Stimulated activated CD4-positive, alpha-beta T cell treated with anti-CD3 and anti-CD28 coated beads, Interleukin-12 subunit alpha, Interleukin-12 subunit beta, amount 100 ng/mL, for 48 hours (primary cell): ENCODE data around the gene EFL1.

Source experiments
- DNase-seq, 3 donors: peaks; one replicate each; pipeline ENCODE4 v3.0.0-alpha.2; 2020; ENCODE audit warnings: low read depth in 2 of 3, low spot score in 1 of 3

Gene EFL1

DNA sequence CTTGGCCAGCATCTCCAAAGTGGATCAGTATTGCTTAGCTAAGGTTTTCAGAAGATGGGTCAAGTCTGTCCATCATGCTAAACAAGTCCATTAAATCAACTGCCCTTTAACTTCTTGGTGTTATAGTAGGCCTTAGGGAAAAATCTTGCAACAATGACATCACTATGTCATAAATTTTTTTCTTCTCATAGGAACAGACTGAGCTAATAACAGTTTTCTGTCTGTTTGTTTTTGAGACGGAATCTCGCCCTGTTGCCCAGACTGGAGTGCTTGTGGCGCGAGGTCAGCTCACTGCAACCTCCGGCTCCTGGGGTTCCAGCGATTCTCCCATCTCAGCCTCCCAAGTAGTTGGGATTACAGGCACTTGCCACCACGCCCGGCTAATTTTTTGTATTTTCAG, 94.2 kb downstream of the EFL1 start:
- DNase-seq = no peak

DNA sequence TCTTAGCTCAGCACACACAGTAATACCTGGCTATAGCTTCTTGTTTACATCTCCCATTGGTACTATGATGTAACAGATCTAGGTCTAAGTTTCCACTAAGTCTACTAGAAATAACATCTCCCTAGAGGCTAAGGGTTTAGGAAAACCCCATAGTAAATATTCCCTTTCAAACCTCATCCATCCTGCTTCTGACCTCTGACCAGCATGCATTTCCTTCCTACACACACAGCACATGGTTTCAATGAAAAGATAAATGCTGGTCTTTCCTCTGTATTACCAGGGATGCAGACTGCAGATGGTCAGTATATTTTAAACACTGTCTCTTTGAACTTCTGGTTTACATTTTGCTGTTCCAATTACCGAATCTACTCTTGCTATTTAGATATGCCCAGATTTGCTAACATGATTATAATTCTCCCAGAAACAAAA, 96.6 kb downstream of the EFL1 start:
- no peak for DNase-seq

DNA sequence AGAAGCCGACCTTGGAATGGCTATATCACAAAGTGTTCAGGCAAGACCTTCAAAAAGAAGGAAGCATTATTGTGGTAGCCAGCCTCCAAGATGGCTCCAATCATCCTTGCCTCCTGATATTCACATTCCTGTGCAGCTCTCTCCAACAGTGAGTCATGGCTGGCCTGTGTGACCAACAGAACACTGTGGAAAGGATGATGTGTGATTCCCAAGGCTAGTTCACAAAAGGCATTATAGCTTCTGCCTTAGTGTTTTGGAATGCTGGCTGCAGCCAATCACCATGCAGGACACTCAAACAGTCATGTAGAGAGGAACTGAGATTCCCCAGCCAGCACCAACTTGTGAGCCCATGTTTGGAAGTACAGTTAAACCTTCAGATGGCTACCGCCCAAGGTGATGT, 102.6 kb downstream of the EFL1 start:
- no peak for DNase-seq

DNA sequence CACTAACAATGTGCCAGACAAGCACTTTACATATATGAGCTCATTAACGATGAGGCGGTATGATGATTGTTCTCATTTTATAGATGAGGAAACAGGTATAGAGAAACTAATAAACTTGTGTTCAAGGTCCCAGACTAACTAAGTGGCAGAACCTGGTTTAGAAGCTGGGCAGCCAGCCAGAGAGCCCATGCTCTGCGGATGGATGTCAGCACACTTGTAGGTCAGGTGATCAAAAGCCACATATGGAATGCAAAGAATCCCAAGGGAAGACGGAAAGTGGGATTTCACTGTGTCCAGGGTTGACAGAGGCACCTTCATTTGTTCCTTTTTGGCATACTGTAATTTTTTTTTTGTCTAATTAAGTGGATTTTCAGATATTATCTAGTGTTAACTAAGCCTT, 103.7 kb downstream of the EFL1 start:
- DNase-seq = no peak

DNA sequence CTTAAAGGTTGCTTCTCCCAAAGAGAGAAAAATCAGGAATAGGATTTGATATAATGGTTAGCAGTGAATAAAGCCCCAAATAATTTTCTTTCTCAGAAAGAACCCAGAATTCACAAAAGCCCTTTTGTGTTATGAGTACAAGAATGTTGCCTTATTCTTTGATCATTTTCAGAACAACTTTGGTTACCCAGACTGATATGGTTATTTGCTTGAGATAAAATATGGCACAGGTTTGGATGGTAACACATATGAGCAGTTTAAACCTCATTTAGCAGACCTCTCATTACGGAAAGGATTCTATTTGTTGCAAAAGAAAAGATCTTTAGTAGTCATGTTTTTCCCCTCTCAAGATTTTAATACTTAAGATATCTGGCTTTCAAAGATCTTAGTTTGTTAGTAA, 111.9 kb downstream of the EFL1 start:
- DNase-seq = no peak

DNA sequence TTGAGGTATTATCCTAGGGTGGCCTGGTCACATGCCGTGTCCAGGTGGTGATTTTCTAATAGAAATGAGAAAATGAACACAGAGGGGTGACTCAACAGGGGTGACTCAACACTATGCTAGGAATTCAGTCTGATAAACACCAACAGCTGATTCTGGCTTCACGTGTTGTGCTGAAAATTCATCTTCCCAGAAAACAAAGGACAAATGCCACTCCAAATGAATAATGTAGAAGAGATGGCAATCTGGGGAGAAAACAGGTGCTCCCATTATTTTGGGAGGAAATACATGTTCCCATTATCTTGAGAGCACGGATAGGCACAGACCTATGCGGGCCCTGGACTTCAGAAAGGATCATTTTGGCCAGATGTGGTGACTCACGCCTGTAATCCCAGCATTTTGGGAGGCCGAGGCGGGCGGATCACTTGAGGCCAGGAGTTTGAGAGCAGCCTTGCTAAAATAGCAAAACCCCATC, 115.5 kb downstream of the EFL1 start:
- DNase-seq = no peak

DNA sequence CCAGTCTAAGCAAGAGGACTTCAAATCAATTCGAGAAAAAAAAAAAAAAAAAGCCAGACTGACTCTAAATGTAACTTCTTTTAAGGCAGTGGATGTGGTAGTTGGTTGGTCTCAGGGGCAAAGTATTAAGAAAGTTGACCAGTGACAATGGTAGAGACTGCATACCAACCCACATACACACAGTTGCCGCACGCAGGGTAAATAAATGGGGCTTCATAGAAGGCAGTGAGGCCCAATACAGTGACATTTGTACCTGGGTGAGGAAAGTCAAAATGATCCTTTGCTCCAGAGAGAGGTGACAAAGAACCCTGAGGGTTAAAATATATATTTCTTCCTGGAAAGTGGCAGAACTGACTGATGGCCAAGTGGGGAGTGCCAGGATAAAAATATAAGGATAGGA, 116.0 kb downstream of the EFL1 start:
- DNase-seq = no peak

DNA sequence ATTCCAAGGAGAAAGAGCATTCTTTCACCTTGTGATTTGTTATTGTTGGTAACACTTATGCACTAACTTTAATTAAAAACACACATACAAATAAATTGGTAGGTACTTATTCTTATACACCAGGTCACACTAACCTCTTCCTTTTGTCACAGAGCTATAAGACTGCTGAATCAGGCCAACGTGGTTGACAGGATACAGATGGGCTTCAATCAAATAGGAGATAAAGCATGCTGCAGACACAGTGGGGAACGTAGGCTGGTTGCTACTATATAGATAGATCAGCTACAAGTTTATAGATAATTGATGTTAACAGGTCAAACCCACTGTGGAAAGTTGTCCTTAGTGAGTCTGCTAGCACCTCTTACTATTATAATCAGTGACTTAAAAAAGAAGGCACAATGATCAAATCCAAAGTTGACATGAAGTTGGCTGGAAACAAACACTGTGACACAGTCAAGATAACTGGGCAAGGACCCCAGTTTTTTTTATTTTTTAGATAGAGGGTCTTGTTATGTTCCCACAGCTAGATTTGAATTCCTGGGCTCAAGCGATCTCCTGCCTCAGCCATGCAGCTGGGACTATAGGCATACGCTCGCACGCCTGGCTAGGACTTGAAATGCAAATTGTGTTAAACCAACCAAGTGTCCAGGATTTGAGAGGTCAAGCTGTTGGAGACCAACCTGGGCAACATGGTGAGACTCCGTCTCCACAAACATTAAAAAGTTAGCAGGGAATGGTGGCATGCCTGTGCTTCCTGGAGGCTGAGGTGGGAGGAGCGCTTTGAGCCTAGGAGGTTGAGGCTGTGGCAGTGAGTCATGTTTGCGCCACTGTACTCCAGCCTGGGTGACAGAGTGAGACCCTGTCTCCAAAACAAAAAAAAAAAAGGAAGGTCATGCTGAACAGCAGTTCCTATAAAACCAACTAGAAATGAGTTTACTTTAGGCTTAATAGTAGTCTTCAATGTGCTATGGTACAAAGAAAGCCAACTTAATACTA, 118.8 kb downstream of the EFL1 start:
- no peak for DNase-seq

DNA sequence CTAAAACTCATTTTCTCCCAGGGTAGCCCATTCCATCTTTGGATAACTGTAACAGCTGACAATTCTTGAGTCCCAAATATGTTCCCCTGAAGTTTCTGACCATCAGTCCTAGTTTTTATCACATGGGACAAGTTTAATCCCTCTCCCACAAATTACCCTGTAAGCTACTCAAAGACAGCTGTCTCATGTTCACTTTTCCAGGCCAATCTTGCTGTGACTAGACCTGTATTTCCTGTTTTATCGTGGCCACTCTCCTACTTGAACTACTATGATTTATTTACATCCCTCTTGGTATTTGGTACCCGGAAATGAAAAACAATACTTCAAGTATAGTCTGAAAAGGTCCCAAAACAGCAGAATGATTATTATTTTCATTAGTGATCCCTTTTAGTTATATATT, 121.6 kb downstream of the EFL1 start:
- DNase-seq = no peak

DNA sequence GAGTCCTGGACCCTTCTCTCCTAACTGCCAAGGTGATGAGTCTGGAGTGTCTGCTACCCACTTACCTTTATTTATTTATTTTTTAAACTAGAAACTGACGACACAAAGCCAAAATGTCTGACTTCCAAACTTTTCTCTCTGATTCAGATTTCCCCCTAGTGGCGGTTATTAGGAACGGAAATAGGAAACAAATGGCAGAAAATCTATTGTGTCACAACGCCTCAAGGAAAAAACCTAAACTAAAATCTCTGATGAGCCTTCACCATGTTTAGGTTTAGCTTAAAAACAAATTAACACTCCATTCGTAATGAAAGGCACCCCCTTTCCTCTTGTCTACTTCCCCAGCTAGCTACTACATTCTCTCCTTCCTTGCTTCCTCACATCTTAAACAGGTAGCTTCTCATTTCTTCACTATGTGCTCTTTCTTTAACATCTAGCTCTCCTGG, 122.7 kb downstream of the EFL1 start:
- DNase-seq = no peak

DNA sequence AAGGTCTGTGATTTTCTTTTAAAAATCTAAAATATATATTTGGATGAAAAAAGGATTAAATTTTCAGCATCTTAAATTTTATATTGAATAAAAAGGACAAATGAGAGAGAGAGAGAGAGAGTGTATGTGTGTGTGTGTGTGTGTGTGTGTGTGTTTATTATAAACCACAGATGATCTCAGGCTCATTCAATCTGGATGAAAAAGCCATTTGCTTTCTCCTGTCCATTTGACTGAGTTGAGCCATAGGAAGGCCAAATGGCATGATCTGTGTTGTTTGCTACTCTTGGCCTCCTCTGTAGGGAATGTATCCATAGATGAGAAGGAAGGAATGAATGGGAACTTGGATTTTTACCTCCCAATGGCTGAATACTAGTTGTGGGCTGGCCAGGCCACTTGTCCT, 124.2 kb downstream of the EFL1 start:
- no peak for DNase-seq

DNA sequence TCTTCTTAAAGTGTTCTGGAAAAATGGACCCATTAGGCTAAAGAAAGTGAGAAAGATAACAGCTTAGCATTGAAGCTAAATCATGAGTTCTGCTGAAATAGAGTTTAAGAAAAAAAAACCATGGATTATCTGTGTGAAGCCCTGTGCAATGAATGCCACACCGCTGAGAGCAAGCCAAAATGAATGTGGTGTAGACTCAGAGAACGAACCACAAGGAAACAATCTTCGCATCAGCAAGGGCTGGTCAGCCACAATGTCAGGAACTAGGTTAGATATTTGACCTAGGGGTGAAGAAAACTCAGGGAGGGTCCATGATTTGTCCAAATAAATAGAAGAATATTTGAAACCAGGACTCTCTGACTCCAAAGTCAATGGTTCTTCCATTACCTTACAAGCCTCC, 125.3 kb downstream of the EFL1 start:
- DNase-seq = no peak

DNA sequence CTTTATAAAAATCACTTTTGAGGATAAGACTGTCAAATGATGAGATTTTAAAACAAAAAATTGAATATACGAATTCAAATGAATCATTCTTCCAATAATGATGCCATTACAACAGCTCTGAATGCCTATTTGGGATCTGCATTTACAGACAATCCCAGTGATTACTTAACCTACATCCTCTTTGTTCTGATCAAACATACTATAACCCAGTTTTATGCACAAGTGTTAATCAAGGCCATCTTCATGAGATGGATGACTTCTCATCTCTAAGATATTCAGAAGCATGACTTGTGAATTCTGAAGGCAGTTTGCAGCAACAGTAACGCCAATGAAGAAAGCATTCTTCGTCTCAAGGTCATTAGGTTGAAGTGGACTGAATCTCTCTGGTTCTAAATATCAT, 126.4 kb downstream of the EFL1 start:
- DNase-seq = no peak

DNA sequence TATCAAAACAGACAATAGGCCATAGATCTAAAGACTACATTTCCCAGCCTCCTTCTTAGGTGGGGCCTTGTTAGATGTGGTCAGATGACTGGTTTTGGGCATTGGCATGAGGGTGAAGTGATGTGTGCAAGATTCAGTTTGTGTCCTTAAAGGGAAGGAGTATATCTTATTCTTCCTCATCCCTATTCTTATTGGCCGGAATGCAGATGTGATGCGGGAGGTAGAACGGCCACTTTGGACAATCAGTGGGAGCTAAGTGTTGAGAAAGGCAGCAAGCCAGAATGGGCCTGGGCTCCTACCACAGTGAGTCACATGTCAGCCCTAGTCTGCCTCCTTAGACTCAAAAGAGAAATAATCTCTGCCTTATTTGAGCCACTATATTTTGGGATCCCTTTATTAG, 126.9 kb downstream of the EFL1 start:
- no peak for DNase-seq

DNA sequence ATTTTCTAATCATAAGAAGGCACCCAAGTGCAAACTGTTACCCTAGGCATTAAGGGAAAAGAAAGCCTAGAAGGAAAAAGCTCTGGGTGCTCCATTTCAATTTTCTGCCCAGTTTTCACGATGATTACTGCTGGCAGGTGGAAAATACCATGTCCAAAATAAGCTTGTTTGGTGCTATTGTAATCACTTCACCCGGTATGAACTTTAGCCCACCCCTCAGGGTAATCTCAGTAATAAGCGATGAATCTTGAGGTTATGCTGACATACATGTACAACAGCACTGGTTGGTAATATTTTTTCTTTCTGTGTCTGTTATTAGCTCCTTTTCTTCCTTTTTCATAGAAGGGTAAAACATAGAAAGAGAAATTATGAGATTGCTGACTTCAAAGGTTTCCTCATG, 128.1 kb downstream of the EFL1 start:
- DNase-seq = no peak

DNA sequence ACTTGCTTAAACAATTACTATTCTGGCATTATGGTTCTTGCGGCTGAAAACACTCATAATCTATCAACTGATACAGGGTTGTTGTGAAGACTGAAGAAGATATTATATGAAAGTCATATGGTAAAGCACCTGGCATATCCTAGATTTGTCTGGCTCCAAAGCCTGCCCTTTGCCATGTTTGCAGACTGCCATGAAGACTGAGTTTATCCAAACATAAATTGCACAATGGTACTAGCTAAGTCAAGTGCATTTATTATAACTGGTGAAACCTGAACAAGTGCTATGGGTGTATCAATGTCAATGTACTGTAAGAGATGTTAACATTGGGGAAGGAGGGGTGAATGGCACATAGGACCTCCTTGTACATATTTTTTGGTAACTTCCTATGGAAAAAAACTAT, 129.3 kb downstream of the EFL1 start:
- no peak for DNase-seq

DNA sequence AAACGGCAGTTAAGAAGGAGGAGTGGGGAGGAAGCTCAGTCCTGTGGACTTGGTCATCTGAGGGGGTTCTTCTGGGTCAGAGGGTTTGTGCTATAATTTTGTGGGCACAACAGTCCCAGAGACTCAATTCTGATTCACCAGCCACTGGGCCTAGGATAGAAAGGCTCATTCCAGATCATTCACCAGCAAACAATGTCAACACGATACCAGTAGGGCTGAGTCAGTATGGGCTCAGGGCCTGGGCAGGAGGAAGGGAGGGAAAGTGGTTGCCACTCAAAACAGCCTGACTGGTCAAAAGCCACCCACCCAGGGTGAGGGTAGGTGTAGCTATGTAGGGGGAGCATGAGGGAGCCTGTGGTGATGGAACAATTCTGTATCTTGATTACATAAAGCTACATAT, 129.8 kb downstream of the EFL1 start:
- no peak for DNase-seq

DNA sequence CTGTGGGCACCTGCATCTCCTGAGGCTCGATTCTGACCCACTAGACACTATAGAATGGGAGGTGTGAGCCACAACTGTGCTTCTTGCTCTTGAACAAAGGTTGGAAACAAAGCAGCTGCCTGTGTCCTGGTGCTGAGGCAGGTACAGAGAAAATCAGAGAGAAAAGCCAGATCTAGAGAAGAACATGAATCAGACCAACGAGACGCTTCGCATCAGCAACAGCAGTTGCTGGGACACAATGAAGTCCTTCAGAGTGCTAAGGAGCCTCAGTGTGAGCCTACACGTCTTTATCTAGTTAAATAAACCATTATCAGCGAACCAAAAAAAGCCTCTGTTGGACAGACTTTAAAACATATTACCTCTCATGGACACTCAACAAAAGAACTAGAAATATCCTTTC, 130.4 kb downstream of the EFL1 start:
- no peak for DNase-seq

DNA sequence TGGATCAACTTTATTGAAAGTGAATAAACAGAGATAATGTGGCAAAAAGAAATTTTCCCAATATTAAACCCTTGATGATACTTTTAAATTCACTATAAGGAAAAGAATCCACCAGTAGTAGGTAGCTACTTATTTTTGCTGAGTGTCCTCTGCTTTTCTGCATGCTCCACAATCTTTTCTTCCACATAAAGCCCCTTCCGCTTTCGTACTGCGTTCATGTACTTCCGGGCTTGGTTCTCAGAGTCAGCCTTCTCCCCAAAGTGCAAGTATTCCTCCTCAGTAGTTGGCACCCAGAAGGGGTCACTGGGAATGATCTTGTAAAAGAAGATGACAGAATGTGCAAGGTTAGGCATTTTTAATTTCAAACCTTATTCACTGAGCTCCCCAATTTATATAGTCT, 132.3 kb downstream of the EFL1 start:
- DNase-seq = no peak

DNA sequence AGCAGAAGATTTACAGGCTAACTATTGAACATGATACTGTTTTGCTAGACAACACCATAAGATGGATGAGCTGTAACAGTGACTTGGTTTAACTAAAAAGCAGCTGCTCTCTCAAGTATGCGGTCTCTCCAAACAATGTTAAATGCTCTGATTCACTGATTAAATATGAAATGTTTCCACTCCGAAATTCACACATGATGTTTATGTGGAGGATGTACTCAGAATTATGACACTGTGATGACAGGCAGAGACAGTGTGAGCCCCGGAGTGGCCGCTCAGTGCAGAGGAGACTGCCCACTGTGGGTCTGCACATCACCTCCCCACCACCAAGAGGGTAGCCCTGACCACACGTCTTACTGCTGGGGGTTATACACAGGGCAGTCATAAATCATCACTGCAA, 132.8 kb downstream of the EFL1 start:
- DNase-seq = no peak

DNA sequence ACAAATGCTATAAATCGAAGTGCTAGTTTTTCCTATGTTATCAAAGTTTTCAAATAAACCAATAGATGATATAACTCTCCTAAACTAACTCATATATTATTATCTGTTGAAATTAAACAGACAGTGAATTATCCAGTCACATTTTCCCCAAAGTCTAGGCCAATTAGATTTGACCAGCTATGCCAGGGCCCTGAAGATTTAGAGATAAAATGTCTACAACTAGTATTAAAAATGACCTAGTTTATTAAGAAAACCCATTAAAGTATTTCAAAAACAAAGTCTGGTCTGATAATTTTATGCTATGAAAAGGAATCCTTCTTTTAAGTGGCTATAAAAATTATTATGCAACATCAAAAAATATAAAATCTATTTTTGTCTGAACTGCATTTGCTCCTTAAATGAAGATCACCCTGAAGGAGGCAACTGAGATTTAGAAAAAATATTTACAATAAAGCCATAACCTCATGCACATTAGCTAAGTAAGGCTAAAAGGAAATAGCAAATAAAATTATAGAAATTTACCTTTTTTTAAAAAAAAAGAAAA, 133.3 kb downstream of the EFL1 start:
- no peak for DNase-seq

DNA sequence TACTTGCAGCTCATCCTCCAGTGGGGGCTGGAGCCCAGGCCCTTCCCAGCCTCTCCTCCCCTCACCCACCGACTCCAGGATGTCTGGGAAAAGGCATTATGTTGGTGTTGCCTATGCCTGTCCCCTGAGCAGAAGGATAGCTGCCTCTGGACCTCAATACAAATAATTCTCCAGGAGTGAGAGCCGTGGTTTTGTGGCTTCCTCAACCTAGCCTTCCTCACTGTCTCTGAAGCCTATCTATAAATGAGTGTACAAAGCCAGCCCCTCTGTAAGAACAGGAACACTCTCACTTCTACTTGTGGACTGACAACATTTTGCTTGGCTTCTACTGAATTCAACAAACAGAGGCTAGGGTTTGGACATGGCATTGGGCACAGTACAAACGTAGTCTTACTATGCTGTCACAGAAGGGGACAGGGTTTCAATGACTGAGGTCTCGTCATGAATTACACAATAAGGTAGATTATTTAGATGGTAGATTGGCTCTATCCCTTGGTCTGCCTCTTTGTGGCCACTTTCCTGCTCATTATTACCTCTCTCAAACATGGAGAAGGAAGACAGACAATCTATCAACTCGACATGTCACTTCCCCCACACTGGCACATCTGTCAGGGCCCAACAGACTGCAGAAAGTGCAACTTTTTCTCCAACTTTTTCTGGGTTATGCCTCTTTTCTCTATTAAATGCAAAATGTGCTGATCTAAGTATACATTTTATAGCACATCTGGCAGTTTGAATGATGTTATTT, 134.0 kb downstream of the EFL1 start:
- no peak for DNase-seq
